Endothelial cell of umbilical vein (primary cell): ENCODE results near the gene MYRIP.

Experiments used
- EZH2 ChIP-seq: IDR thresholded peaks from 2 replicates; pipeline ENCODE4 v1.6.1; 2012; ENCODE audit warnings: borderline replicate concordance, low read depth, mild to moderate bottlenecking, moderate library complexity, low read length, inconsistent platforms; ENCODE audit not compliant: severe bottlenecking
- FOS ChIP-seq: IDR thresholded peaks from 2 replicates; pipeline ENCODE4 v1.6.1; 2011; ENCODE audit warnings: mild to moderate bottlenecking, low read length, moderate library complexity, borderline replicate concordance; ENCODE audit not compliant: insufficient read depth
- GATA2 ChIP-seq: IDR thresholded peaks from 2 replicates; pipeline ENCODE4 v1.7.0; 2011; ENCODE audit warnings: low read depth, mild to moderate bottlenecking, moderate library complexity, mixed read lengths, low read length; ENCODE audit not compliant: insufficient read length, insufficient read depth
- JUN ChIP-seq: IDR thresholded peaks from 2 replicates; pipeline ENCODE4 v1.6.1; 2011; ENCODE audit warnings: borderline replicate concordance, low read depth; ENCODE audit not compliant: insufficient read length, insufficient read depth
- MYC ChIP-seq: IDR thresholded peaks from one replicate; pipeline ENCODE4 v1.6.1; 2011; ENCODE audit warnings: mild to moderate bottlenecking, low read depth, low read length
- POLR2A ChIP-seq: IDR thresholded peaks from 2 replicates; pipeline ENCODE4 v1.6.1; 2012; ENCODE audit warnings: low read depth, mild to moderate bottlenecking, control low read depth, low read length
- POLR2AphosphoS5 ChIP-seq: IDR thresholded peaks from 2 replicates; pipeline ENCODE4 v1.6.1; 2012; ENCODE audit warnings: low read depth, mild to moderate bottlenecking, control low read depth, low read length, moderate library complexity; ENCODE audit not compliant: insufficient read depth
- TF ChIP-seq, protein P1 (sequence below), 2 donors: IDR thresholded peaks; 1 replicate in 1 of 2; 2 replicates in 1 of 2; pipeline ENCODE4 v1.5.1; 2011; ENCODE audit warnings: low read length in 2 of 2, mild to moderate bottlenecking in 2 of 2, moderate library complexity in 2 of 2, control low read depth in 1 of 2, inconsistent platforms in 1 of 2, low read depth in 1 of 2; ENCODE audit not compliant: insufficient read depth in 1 of 2; ENCODE audit errors: extremely low read depth in 1 of 2
- TF ChIP-seq, protein P2 (sequence below): IDR thresholded peaks from 2 replicates; pipeline ENCODE4 v1.6.1; 2011; ENCODE audit not compliant: insufficient read depth, insufficient read length

DNA sequence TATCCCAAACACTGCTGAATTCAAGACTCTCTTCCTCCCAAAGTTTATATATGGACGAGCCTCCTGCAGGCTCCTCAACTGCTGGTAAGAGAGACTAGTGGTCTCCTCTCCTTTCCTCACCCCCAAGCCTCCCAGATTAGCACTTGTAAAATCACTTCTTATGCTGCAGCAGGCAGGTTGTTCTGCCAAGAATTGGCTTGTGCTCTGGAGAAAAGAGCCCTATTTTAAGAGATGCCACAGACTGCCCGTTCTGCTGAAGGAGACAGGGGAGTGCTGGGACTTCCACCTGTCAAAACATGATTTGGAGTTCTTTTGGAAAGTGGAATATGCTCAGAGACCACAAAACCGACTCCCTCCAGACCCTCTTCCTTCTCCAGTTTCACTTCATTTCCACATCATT lies 269.2 kb downstream of the MYRIP start:
- TF ChIP-seq, protein P1, sequence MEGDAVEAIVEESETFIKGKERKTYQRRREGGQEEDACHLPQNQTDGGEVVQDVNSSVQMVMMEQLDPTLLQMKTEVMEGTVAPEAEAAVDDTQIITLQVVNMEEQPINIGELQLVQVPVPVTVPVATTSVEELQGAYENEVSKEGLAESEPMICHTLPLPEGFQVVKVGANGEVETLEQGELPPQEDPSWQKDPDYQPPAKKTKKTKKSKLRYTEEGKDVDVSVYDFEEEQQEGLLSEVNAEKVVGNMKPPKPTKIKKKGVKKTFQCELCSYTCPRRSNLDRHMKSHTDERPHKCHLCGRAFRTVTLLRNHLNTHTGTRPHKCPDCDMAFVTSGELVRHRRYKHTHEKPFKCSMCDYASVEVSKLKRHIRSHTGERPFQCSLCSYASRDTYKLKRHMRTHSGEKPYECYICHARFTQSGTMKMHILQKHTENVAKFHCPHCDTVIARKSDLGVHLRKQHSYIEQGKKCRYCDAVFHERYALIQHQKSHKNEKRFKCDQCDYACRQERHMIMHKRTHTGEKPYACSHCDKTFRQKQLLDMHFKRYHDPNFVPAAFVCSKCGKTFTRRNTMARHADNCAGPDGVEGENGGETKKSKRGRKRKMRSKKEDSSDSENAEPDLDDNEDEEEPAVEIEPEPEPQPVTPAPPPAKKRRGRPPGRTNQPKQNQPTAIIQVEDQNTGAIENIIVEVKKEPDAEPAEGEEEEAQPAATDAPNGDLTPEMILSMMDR (IDR thresholded peaks at IDR 0.05; ENCODE audit: extremely low read depth in 1 of 2, insufficient read depth in 1 of 2, low read depth in 1 of 2, low read length in 2 of 2), result no peak
- TF ChIP-seq POLR2AphosphoS5, result no peak
- no peak for TF ChIP-seq EZH2
- TF ChIP-seq POLR2A, result no peak
- TF ChIP-seq GATA2, result no peak
- TF ChIP-seq, protein P2, sequence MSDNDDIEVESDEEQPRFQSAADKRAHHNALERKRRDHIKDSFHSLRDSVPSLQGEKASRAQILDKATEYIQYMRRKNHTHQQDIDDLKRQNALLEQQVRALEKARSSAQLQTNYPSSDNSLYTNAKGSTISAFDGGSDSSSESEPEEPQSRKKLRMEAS, result no peak
- TF ChIP-seq MYC, result no peak
- no peak for TF ChIP-seq FOS
- TF ChIP-seq JUN, result no peak
